Endothelial cell of umbilical vein (primary cell): Measurements from ENCODE around the gene KCNJ6. TPM values are rescaled to one million over a fixed set of nuclear protein-coding genes. Genes with fewer than 3 reads are reported as not detected.

ENCODE experiments used
- BruUV-seq: library from RNA; stranded (reverse); fragments of 400-500 nt; replicated peaks from 2 replicates; lab custom pipeline; 2021; lab: Mats Ljungman, UMichigan
- CTCF ChIA-PET: fragments of 300-600, 350-600 bp; sonication (Branson Sonifier 250); formaldehyde crosslinking; loops from one replicate; lab custom pipeline; 2021; ENCODE audit warnings: antibody characterized with exemption, inconsistent platforms; lab: Charles Lee
- POLR2A ChIA-PET: fragments of 300-600, 350-600 bp; sonication (Branson Sonifier 250); formaldehyde crosslinking; loops from one replicate; lab custom pipeline; 2021; ENCODE audit warnings: antibody characterized with exemption, inconsistent platforms; lab: Charles Lee
- DNase-seq: peaks from one replicate; pipeline ENCODE4 v3.0.0-alpha.2; 2011; ENCODE audit warnings: low read depth, low spot score
- FAIRE-seq: peaks from 2 replicates; lab custom pipeline; 2011; peaks lifted over from hg19 to GRCh38; lab: Jason Lieb, UNC
- H2AFZ ChIP-seq: 2 replicates; pipeline ENCODE4 v1.6.0; 2012; ENCODE audit warnings: low read depth, low read length, control low read depth, inconsistent platforms
- H3K27ac ChIP-seq: 2 replicates; pipeline ENCODE4 v1.5.1; 2011; ENCODE audit warnings: low read depth, mild to moderate bottlenecking, control low read depth, low read length, moderate library complexity; ENCODE audit not compliant: insufficient read depth
- H3K27me3 ChIP-seq, 2 experiments: 2 replicates each; pipeline versions ENCODE4 v1.6.0 to v1.6.1; 2011; ENCODE audit warnings: low read length in 2 of 2, mixed read lengths in 1 of 2; ENCODE audit not compliant: control insufficient read depth in 2 of 2, insufficient read depth in 2 of 2
- H3K36me3 ChIP-seq, 2 experiments: 2 replicates in 1 of 2; 3 replicates in 1 of 2; pipeline ENCODE4 v1.5.1; 2011; ENCODE audit warnings: low read length in 2 of 2, mild to moderate bottlenecking in 1 of 2, moderate library complexity in 1 of 2; ENCODE audit not compliant: control insufficient read depth in 2 of 2, insufficient read depth in 2 of 2; ENCODE audit errors: extremely low read depth in 1 of 2
- H3K4me1 ChIP-seq: 3 replicates; pipeline ENCODE4 v1.5.1; 2011; ENCODE audit warnings: mild to moderate bottlenecking, low read length; ENCODE audit not compliant: control insufficient read depth, insufficient read depth; ENCODE audit errors: extremely low read depth
- H3K4me2 ChIP-seq: 2 replicates; pipeline ENCODE4 v1.6.1; 2011; ENCODE audit warnings: low read length, control low read depth, mixed read lengths; ENCODE audit not compliant: insufficient read depth
- H3K4me3 ChIP-seq, 3 experiments: fragments of 200-600 bp in 1 of 3; sonication (generic), shearing (Covaris generic) in 1 of 3; replicated peaks in 1 of 3; 2 replicates each; pipeline ENCODE4 v1.5.1; 2011 to 2016; ENCODE audit warnings: control low read depth in 3 of 3, low read length in 3 of 3, mild to moderate bottlenecking in 2 of 3, inconsistent platforms in 1 of 3, low read depth in 1 of 3, moderate library complexity in 1 of 3; ENCODE audit not compliant: insufficient read depth in 1 of 3
- H3K79me2 ChIP-seq: 2 replicates; pipeline ENCODE4 v1.6.0; 2012; ENCODE audit warnings: low read length, inconsistent platforms; ENCODE audit not compliant: control insufficient read depth, insufficient read depth
- H3K9ac ChIP-seq: replicated peaks from 2 replicates; pipeline ENCODE3; 2011; ENCODE audit warnings: low read length, control low read depth; ENCODE audit not compliant: insufficient read depth; ENCODE audit errors: extremely low read depth
- H3K9me1 ChIP-seq: replicated peaks from 3 replicates; pipeline ENCODE4 v1.6.0; 2011; ENCODE audit warnings: mild to moderate bottlenecking, low read length; ENCODE audit not compliant: control insufficient read depth, insufficient read depth; ENCODE audit errors: extremely low read depth
- H3K9me3 ChIP-seq: replicated peaks from 2 replicates; pipeline ENCODE4 v1.5.1; 2012; ENCODE audit warnings: low read length, inconsistent platforms; ENCODE audit not compliant: control insufficient read depth, insufficient read depth
- H4K20me1 ChIP-seq: replicated peaks from 2 replicates; pipeline ENCODE3; 2011; ENCODE audit warnings: mild to moderate bottlenecking, low read length; ENCODE audit not compliant: control insufficient read depth, insufficient read depth; ENCODE audit errors: extremely low read depth
- CTCF ChIP-seq, 2 donors: IDR thresholded peaks; 1 replicate in 1 of 2; 2 replicates in 1 of 2; pipeline ENCODE4 v1.5.1; 2011; ENCODE audit warnings: low read length in 2 of 2, mild to moderate bottlenecking in 2 of 2, moderate library complexity in 2 of 2, control low read depth in 1 of 2, inconsistent platforms in 1 of 2, low read depth in 1 of 2; ENCODE audit not compliant: insufficient read depth in 1 of 2; ENCODE audit errors: extremely low read depth in 1 of 2
- EZH2 ChIP-seq: IDR thresholded peaks from 2 replicates; pipeline ENCODE4 v1.6.1; 2012; ENCODE audit warnings: borderline replicate concordance, low read depth, mild to moderate bottlenecking, moderate library complexity, low read length, inconsistent platforms; ENCODE audit not compliant: severe bottlenecking
- FOS ChIP-seq: IDR thresholded peaks from 2 replicates; pipeline ENCODE4 v1.6.1; 2011; ENCODE audit warnings: mild to moderate bottlenecking, low read length, moderate library complexity, borderline replicate concordance; ENCODE audit not compliant: insufficient read depth
- GATA2 ChIP-seq: IDR thresholded peaks from 2 replicates; pipeline ENCODE4 v1.7.0; 2011; ENCODE audit warnings: low read depth, mild to moderate bottlenecking, moderate library complexity, mixed read lengths, low read length; ENCODE audit not compliant: insufficient read length, insufficient read depth
- JUN ChIP-seq: IDR thresholded peaks from 2 replicates; pipeline ENCODE4 v1.6.1; 2011; ENCODE audit warnings: borderline replicate concordance, low read depth; ENCODE audit not compliant: insufficient read length, insufficient read depth
- MYC ChIP-seq: IDR thresholded peaks from one replicate; pipeline ENCODE4 v1.6.1; 2011; ENCODE audit warnings: mild to moderate bottlenecking, low read depth, low read length
- POLR2A ChIP-seq: IDR thresholded peaks from 2 replicates; pipeline ENCODE4 v1.6.1; 2012; ENCODE audit warnings: low read depth, mild to moderate bottlenecking, control low read depth, low read length
- POLR2AphosphoS5 ChIP-seq: IDR thresholded peaks from 2 replicates; pipeline ENCODE4 v1.6.1; 2012; ENCODE audit warnings: low read depth, mild to moderate bottlenecking, control low read depth, low read length, moderate library complexity; ENCODE audit not compliant: insufficient read depth
- dilution Hi-C: fragments of 300-500 bp; cut with MboI; formaldehyde crosslinking; loops from one replicate; pipeline ENCODE4 v1.15.0; 2019; ENCODE audit warnings: low sequenced_read_pairs; ENCODE audit not compliant: extremely low pct_ligation_motif_present
- intact Hi-C: fragments of 100-400 bp; cut with micrococcal nuclease; formaldehyde crosslinking; loops from one replicate; pipeline ENCODE4 v1.10.0; 2022
- polyA plus RNA-seq, 4 experiments: library from polyadenylated mRNA; depleted of rRNA in 3 of 4; stranded (reverse) in 3 of 4; unstranded in 1 of 4; fragments of >200 nt; gene quantifications; 2 replicates each; pipeline versions ENCODE4 v1.2.1 to v1.2.3, GENCODE V29; 2011 to 2012; ENCODE audit warnings: missing spikeins in 1 of 4
- total RNA-seq: library from RNA; stranded (reverse); gene quantifications from 2 replicates; pipeline ENCODE4 v1.2.3, GENCODE V29; 2021
- TF ChIP-seq, protein P1 (sequence below): IDR thresholded peaks from 2 replicates; pipeline ENCODE4 v1.6.1; 2011; ENCODE audit not compliant: insufficient read depth, insufficient read length

KCNJ6 gene
- total and polyA plus RNA-seq, 2 donors (not counting 3 experiments of a cell fraction or from before 2014, with no cell fraction given), result not detected

DNA sequence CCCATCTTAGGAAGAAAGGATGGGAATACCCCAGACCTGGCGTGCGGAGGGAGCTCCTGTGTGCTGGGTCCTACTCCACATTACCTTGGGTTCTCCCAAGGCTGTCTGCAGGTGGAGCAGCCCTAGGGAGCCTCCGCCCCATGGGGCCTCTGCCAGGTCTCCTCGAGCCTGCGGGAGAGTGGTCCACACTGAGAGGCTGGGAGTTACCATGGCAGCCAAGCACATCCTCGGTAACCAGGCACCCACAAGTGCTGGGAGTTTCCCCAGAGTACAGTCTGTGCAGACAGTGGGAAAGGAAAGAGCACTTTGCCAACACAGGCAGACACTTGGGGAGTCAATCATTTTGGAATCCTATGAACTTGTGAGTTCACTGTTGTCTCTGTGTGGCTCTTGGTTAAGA is 300.3 kb downstream of the KCNJ6 start:
- Histone ChIP-seq H3K4me3 (no peak overlapping the region), H3K9me3 (no peaks in the 10 kb centered on the region), H3K4me2 (no peak overlapping the region), H3K4me1 (no peaks in the 10 kb centered on the region), H2AFZ (no peak overlapping the region), H3K9me1 (no peaks in the 10 kb centered on the region), H3K27me3 (no peaks in the 10 kb centered on the region), H3K36me3 (no peaks in the 10 kb centered on the region), H3K27ac (no peak overlapping the region), H3K79me2 (no peaks in the 10 kb centered on the region), H3K9ac (no peak overlapping the region), H4K20me1 (no peaks in the 10 kb centered on the region)
- dilution Hi-C loops (no loop called here), intact Hi-C loops (no loop called here)
- ChIA-PET CTCF (no interaction called here), POLR2A (no interaction called here)
- no peak for DNase-seq
- no TSS peak for BruUV-seq
- no peak for FAIRE-seq
- TF ChIP-seq EZH2 (no peak), CTCF (IDR thresholded peaks at IDR 0.05; ENCODE audit: extremely low read depth in 1 of 2, insufficient read depth in 1 of 2, low read depth in 1 of 2, low read length in 2 of 2) (no peak), POLR2AphosphoS5 (no peak), FOS (no peak), MYC (no peak), POLR2A (no peak), GATA2 (no peak), JUN (no peak)
- TF ChIP-seq, protein P1, sequence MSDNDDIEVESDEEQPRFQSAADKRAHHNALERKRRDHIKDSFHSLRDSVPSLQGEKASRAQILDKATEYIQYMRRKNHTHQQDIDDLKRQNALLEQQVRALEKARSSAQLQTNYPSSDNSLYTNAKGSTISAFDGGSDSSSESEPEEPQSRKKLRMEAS, result no peak
